ENCODE results near the gene STARD9.
"Not testable (repeated sequence)": the region's sequence is repeated elsewhere in the genome, so short reads cannot be mapped to it uniquely, and the experiment has no call there.

STARD9 gene

DNA sequence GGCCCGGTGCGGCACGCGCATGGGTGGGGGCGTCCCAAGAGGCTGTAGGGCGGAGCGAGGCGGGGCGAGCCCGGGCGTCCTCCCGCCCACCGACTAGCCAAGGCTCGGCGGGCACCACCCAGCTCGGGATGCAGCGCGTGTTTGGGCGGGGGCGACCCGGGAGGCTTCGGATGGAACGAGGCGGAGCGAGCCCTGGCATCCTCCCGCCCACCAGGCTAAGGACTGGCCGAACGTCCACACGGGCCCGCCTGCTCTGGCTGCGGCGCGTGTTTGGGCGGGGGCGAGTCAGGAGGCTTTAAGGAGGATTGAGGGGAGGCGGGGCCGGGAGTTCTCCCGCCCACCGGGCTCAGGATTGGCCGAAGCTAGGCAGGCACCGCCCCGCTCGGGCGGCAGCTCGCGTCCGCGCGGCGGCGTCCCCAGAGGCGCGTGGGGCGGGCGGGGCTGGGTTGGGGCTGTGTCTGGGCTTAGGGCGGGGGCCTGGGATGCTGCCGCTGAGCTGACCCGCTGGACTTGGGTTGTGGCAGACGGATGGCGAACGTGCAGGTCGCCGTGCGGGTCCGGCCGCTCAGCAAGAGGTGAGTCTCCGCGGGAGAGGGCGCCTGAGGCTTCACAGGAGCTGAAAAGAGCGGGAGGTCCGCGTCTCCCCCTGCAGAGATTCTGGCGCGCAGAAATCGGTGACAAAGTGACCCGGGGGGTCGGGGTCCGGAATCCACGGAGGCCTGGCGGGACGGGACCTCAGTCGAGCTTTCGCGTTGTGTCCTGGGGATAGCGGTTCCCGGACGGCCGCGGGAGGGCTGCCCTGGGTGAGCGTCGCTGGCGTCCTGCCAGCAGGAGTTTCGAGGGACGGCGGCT lies at the start of gene STARD9:
Gene STARD9, plus strand, starts transcription at position 419 of the 852 bp plus-strand sequence. Its CDS starts 110 bp downstream, at position 529.
- DNase-seq (ENCODE audit: low spot score) = peak; percentile 98

DNA sequence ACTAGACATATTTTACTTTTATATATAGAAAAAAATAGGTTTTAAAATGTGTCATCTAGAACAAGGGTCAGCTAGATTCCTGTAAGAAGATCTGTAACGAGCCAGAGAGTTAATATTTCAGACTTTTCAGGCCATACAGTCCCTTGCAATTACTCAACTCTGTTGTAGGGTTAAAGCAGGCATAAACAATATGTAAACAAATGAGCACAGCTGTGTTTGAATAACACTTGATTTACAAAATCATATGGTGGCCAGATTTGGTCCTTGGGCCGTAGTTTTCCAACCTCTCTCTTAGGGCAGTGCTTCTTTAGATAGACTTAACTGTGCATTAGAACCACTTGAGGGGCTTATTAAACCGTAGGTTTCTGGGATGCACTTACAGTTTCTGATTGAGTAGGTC lies 46.4 kb upstream of the STARD9 start:
- DNase-seq (ENCODE audit: low spot score) = no peak

DNA sequence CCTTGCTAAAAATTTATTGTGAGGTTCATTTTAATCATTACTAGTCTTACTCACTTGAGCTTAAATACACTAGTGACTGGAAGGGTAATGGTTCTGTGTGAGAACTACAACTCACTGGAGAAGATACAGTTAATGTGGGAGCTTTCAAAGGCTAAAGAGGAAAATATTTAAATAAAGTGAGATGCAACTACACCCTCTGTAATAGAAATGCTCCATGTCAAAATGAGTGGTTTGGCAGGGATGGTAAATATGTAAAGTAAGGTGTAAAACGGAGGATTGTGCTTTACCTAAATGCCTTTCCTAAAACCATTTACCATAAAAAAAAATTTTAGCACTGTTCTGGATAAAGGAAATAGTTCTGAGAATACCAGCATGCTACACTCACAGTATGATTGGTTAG lies 42.2 kb upstream of the STARD9 start:
- no peak for DNase-seq (ENCODE audit: low spot score)

DNA sequence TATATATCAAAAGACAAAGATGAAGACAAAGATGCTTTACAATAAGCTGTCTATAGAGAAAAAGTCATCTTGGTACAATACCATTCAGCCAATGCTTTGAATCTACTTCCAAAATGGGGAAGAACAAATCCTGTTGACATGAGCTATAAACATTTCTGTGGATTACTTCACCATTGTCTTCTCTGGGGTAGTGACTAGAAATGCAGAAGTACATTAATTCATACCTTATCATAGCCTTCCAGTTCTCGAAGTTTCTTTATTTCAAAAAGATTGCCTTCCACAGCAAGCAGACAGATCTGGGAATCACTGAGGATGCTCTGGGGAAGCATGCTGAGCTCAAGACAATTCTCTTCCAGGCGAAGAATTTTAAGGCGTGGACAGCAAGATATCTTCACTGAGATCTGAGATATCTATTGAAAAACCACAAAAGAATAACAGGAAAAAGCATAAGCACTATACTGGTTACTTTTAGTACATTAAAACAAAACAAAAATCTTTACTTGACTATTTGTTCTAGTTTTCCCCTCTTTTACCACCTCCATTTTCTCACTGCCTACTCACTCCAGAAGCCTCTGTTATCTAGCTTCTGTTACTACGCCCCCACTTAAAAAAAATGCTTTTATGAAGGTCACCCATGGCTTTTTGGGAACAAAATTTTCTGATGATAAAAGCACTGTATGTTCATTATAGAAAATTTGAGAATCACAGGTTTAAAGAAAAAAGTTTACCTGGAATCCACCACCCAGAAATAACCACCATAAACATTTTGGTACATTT lies 30.4 kb upstream of the STARD9 start:
- no peak for DNase-seq (ENCODE audit: low spot score)

DNA sequence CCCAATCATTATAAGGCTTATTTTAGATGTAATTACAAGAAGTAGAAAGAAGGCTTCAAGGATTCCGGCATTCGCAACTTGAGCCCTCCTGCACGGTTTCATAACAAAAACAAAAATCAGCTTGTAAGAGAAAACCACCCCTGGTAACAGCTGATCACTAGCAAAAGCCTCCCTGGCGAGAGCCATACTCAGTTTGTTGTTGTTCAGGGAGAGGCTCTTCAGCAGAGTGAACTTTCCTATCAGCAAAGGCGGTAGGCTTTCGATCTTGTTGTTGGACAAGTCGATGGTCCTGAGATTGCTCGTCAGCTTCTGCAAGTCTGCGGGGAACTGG lies 27.5 kb upstream of the STARD9 start:
- no peak for DNase-seq (ENCODE audit: low spot score)

DNA sequence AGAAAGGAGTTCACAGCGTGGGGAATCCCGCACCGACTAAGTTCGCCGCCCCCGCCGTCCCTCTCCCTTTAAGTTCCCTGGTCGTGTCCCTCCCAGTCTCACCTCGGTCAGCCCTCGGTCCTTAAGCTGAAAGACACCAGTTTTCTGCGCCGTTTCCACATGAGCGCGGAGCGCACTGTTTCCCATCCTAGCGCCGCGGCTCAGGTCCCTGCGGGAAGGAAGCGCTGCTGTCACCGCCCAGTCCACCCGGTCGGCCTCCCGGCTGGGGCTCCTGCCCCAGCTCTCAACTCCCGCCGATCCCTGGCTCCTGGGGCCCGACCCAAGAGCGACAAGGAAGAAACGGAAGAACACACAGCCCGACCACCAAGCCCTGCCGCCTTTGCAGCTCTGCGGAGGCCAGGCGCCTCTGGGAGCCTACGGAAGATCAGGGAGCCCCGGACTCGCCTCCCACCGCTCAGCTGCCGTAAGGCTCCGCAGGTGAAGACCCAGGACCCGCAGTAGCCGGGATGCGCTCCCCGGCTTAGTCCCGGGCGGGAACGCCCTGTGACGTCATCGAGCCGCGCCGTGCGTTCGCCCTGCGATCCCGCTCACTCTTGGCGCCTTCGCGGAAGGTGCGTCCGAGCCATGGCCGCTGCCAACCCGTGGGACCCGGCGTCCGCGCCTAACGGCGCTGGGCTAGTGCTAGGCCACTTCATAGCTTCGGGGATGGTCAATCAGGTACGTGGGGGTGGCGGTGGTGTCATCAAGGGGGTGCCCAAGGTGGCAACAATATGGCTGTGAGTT lies 27.0 kb upstream of the STARD9 start, which contains the start of the genes HAUS2 and LRRC57:
Gene HAUS2, plus strand, starts transcription at position 590 of the 783 bp plus-strand sequence. Its CDS starts 35 bp downstream, at position 625.
Gene LRRC57, minus strand, starts transcription at position 545 of the 783 bp plus-strand sequence. Its CDS starts 359 bp downstream, at position 186.
- peak; percentile 97 for DNase-seq (ENCODE audit: low spot score)

DNA sequence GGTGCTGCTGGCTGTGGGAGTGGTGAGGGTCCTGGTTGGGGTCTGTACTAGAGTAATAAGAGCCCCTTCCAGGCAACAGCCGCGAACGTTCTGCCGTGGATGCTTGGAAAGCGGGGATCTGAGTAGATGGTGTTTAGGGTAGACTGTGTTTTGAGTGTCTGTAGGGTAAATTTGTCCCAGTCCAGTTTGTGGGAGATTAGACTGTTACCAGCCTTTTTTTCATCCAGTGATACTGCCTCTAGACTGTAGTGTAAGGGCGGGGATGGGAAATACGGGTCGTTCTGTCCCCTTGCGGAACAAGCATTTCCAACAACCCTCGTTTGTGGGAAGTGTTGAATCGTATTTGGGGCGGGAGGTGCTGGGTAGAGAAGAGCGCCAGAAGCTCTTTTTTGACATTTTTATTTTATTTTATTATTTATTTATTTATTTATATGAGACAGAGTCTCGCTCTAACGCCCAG lies 26.3 kb upstream of the STARD9 start:
- peak; percentile 58 for DNase-seq (ENCODE audit: low spot score)

DNA sequence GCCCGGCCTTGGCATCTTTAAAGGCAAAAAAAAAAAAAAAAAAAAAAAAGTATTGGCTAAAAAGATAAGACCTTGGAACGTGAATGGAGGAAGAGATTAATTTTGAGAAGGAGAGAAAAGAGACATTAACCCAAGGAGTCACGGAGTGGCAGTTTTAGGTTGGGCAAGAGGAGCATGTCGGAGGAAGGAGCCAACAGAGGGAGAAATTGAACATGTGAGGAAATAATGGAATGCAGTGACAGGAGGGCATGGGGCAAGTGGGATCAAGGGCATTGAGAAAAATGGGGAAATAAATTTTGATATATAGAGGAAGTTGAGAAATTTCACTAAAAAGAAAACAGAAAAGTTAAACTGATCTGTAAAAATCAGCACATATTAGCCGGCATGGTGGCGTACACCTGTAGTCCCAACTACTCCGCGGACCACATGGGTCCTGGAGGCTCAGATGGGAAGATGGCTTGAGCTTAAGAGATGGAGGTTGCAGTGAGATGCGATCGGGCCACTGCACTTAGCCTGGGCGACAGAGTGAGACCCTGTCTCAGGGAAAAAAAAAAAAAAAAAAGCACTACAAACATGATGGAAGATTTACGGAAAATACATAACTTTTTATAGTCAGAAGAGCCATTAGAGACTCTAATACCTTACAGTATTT lies 25.5 kb upstream of the STARD9 start:
- DNase-seq (ENCODE audit: low spot score) = no peak

DNA sequence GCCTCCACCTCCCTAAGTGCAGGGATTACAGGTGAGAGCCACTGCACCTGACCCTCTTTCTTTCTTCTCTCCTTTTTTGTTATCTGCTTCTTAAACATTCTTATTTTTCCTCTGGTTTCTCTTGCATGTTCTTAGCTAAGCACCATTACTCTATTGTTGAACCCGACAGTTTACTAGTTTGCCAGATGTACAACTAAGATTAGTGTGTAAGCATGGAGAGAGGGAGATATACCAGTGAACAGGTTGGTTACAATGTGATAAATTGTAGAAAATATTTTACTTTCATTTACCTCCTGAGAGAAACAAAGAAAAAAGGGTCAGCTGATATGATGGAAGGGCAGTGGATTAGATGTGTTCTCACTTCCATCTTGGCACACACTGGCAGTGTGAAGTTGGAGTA lies 21.9 kb upstream of the STARD9 start:
- DNase-seq (ENCODE audit: low spot score) = no peak

DNA sequence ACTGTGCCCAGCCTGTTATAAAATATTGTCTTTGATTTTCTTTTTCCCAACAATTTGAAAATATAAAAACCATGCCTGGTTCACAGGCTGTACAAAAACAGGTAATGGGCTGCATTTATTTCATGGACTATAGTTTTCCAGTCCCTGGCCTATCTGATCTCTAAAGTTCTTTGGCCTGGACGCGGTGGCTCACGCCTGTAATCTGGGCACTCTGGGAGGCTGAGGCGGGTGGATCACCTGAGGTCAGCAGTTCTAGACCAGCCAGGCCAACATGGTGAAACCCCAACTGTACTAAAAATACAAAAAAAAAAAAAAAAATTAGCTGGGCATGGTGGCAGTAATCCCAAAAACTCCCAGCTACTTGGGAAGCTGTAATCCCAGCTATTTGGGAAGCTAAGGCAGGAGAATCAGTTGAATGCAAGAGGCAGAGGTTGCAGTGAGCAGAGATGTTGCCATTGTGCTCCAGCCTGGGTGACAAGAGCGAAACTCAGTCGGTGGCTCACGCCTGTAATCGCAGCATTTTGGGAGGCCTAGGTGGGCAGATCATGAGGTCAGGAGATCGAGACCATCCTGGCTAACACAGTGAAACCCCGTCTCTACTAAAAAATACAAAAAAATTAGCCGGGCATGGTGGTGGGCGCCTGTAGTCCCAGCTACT lies 18.7 kb upstream of the STARD9 start:
- not testable (repeated sequence) for DNase-seq (ENCODE audit: low spot score)

DNA sequence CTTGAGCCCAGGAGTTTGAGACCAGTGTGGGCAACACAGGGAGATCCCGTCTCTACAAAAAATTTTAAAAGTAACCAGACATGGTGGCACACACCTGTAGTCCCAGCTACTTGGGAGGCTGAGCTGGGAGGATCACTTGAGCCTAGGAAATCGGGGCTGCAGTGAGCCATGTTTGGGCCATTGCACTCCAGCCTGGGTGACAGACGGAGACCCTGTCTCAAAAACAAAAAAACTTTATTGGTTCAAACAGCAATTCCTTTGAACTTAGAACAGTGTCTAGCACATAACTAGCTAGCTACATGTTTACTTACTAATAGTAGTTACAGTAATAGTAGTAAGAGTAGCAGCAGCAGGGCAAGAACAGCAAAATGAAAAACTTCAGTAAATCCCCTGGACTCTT lies 16.7 kb upstream of the STARD9 start:
- DNase-seq (ENCODE audit: low spot score) = no peak

DNA sequence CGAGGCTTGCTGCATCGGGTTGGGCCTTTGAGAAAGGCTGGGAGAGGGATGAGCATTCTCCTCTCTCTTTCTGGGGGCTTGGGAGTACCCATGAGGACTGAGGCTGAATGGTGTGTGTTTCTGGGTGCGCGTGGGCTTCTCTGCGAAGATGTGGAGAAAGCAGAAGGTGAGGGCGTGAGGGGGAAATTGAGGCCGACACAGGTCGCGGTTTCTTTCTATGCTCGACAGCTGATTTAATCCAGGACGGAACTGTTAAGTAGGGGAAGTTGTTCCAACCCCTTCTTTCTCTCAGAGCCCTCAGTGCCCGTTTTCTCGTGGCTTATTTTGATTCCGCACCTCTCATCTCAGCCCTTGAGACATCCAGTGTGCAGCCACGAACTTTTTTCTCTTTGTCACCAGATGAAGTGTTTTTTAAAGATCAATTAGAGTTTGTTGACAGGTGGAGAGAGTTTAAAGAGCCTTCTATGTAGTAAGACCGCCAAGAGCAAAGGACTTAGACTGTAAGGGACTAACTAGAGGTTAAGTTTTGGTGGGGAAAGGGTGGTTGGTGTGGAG lies 711 bp downstream of the STARD9 start:
- no peak for DNase-seq (ENCODE audit: low spot score)

DNA sequence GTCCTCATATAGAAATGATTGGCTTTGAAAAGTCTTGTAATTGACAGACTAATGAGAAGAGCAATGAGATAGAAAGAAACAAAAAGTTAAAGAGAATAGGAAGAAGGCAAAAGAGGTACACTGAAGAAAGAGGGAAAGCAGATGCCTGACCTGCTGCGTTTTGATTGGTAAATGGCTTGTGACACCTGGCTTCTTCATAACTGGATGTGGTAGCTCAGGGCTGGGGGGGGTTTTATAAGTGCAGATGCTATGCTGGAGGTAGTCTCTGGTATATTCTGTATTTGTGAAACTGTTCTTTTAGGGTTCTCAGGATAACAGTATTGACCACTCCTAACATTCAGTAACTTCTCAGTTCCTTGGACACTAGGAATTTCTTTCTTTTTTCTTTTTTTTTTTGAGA lies 1.4 kb downstream of the STARD9 start:
- no peak for DNase-seq (ENCODE audit: low spot score)

DNA sequence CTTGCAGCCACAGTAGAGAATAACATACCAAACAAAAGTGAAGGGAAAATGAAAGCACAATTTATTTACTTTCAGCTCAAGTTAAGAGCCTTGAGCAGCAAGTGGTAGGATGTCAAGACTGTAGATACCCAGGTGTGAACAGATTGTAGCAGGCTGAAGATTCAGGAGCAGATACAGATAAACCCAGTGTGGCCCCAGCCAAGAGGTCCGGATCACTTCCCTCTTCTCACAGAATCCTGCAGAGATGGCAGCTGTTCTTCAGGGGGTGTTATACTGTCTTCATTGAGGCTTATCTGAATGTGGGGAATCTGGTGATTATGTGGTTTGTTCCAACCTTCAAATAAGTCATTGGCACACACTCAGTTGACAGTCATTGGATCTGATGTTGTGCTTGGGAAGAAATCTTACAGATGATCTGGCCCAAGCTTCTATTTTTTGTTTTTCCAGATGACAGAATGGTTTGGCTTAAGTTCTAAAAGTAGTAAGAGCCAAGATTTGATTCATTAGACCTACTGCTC lies 2.2 kb downstream of the STARD9 start:
- no peak for DNase-seq (ENCODE audit: low spot score)

DNA sequence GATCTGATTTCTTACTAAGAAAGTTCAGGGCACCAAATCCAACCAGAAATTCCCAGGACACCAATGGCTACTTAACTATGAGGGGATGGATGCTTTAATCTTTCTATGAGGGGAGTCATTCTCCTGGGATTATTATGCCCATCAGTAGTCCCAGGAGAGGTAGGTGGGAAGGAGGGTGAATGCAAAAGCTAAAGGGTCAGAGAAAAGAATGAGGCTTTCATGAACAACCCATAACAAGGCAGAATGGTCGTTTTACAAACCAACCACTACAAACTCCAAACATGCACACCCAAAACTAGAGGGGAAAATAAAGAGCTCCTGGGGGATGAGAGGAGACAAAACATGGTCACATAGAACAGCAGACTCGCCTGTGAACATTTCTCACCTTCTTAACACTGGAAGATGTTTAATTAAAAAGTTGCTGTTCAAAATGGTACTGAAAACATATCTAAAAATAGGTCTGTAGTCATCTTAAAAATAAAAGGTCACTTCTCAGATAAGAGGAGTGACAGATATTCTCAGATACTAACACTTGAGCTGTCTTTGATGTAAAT lies 3.7 kb downstream of the STARD9 start:
- DNase-seq (ENCODE audit: low spot score) = no peak

DNA sequence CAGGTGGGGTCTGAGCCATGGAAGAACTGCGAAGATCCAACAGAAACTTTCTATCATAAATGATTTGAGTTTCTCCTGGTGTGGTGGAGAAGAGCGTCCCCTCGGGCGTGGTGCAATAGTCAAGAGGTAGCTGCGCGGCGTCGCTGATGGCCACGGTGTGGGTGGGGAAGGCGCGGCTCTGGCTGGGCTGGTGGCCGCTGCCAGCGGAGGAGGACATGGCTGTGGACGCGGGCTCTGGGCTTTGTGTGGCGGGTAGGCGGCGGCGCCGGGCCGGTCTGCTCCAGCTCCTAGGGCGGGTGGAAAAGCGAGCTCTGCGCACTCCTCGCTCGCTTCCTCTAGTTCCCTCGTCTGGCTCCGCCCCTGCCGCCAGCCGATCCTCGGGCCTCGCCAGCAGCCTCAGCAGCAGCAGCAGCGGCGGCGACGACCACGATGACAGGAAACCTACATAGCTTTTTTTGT lies 5.9 kb downstream of the STARD9 start:
- DNase-seq (ENCODE audit: low spot score) = peak; percentile 27

DNA sequence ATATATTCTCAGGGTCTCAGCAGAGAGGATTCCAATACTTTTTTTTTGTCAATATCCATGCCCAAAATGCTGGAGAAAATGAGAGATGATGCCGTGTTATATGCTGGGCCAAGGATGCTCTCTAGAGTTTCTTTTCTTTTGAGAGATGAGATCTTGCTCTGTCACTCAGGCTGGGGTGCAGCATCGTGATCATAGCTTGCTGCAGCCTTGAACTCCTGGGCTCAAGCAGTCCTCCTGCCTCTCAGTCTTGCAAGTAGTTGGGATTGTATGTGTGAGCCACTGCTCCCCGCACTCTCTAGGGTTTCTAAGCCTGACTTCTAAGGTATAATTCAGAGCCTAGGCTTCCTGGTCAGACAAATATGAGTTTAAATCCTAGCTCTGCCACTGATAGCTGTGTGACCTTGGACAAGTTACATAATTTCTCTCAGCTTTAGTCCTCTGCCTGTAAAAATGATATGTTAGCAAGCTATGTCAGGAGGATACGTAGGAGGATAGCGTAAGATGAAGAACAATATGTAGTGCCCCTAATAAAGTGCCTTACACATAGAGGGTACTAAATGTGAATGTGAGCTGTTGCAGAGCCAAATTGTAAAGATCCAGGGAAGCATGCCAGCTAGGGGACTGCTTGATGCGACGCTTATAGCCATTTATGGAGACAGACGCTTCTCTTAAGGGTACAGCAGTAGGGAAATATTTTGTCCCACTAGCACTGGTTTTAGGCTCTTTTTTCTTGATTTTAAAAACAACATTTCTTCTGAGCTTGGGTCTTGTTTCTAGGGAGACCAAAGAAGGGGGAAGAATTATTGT lies 7.4 kb downstream of the STARD9 start:
- no peak for DNase-seq (ENCODE audit: low spot score)

DNA sequence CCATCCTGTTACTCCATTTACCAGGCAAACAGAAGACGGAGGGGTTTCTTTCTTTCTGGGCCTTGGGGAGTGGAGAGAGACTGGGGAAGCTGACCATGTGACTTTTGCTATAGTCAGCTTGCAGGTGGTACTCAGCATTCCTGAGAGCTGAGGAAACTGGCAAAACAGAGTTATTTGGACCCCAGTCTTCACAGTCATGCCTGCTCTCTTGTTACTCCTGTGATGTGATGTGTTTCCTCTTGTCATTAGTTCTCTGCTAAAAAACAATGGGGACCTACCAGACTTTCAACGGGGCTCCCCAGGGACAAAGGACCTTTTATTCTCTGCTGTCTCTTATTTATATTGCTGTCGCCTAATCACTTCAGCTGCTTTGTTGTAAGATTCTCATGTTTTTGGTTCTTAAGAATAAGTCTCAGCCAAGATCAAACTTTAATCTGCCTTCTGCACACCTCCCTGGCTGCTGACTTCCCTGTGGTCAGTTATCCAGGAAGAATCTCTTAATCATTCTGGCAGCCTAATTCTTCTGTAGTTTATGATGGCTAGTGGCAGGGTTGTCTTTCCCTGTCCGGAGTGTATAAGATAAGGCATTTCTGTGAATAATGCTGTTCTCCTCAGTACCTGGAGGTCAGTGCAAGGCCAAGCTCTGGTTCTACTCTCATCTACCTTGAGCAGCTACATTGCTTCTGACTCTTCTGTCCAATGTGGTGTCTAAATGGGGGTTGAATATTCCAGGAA lies 8.8 kb downstream of the STARD9 start:
- DNase-seq (ENCODE audit: low spot score) = no peak

Data from D341Med (cell line).